Measurements from ENCODE around the gene TTN. TPM values are rescaled to one million over a fixed set of nuclear protein-coding genes. Genes with fewer than 3 reads are reported as not detected.
A peak's percentile ranks its signal among the peaks of the same experiment; 100 is the strongest.

TTN gene
- total and polyA plus RNA-seq, 2 donors from 2014 or later = 0.02 to 3.6 TPM

- no peaks in the 10 kb centered on the region for H3K27me3 ChIP-seq (ENCODE audit: control insufficient read depth, insufficient read depth, low read length)
- no peak for FAIRE-seq
- intact Hi-C loops (cut with DNase I) = no loop called here
Observed at GRCh38 chr2:178702361-178702760, 104.9 kb downstream of the TTN start.

GRCh38 chr2:178700922-178701342, 106.3 kb downstream of the TTN start:
- Histone ChIP-seq H3K27me3 (ENCODE audit: control insufficient read depth, insufficient read depth, low read length) (no peaks in the 10 kb centered on the region), H3K9ac (ENCODE audit: low read length in 3 of 3) (no peak overlapping the region), H3K4me1 (ENCODE audit: control insufficient read depth in 2 of 3, insufficient read depth in 2 of 3, low read depth in 1 of 3, low read length in 3 of 3) (no peaks in the 10 kb centered on the region), H3K36me3 (ENCODE audit: control insufficient read depth in 2 of 3, insufficient read depth in 3 of 3, low read length in 3 of 3) (no peaks in the 10 kb centered on the region), H3K4me3 (ENCODE audit: low read length in 3 of 3) (no peak overlapping the region), H3K9me3 (ENCODE audit: control insufficient read depth in 2 of 3, insufficient read depth in 1 of 3, low read length in 3 of 3) (no peaks in the 10 kb centered on the region), H3K27ac (ENCODE audit: low read depth in 2 of 2, low read length in 2 of 2) (no peak overlapping the region)
- peak; percentile 48 for TF ChIP-seq CTCF (IDR thresholded peaks at IDR 0.05; ENCODE audit: borderline replicate concordance, extremely low read depth, insufficient read depth)
- peak; percentile 60 for FAIRE-seq
- intact Hi-C loops (cut with DNase I) = no loop called here
- DNase-seq = no peak

More at GRCh38 chr2:178702361-178702760, 104.9 kb downstream of the TTN start:
- H3K36me3 ChIP-seq (ENCODE audit: control insufficient read depth in 2 of 3, insufficient read depth in 3 of 3, low read length in 3 of 3) = no peaks in the 10 kb centered on the region
- no peak overlapping the region for H3K27ac ChIP-seq (ENCODE audit: low read depth in 2 of 2, low read length in 2 of 2)
- no peak overlapping the region for H3K9ac ChIP-seq (ENCODE audit: low read length in 3 of 3)
- no peak for TF ChIP-seq CTCF (IDR thresholded peaks at IDR 0.05; ENCODE audit: borderline replicate concordance, extremely low read depth, insufficient read depth)
- no peak overlapping the region for H3K4me3 ChIP-seq (ENCODE audit: low read length in 3 of 3)
- DNase-seq = no peak
- no peaks in the 10 kb centered on the region for H3K4me1 ChIP-seq (ENCODE audit: control insufficient read depth in 2 of 3, insufficient read depth in 2 of 3, low read depth in 1 of 3, low read length in 3 of 3)
- no peaks in the 10 kb centered on the region for H3K9me3 ChIP-seq (ENCODE audit: control insufficient read depth in 2 of 3, insufficient read depth in 1 of 3, low read length in 3 of 3)

- H3K9me3 ChIP-seq (ENCODE audit: control insufficient read depth in 2 of 3, insufficient read depth in 1 of 3, low read length in 3 of 3) = no peaks in the 10 kb centered on the region
- TF ChIP-seq CTCF (IDR thresholded peaks at IDR 0.05; ENCODE audit: borderline replicate concordance, extremely low read depth, insufficient read depth) = no peak
- DNase-seq (no peak), FAIRE-seq (no peak)
- H3K9ac ChIP-seq (ENCODE audit: low read length in 3 of 3) = no peak overlapping the region
- no peaks in the 10 kb centered on the region for H3K36me3 ChIP-seq (ENCODE audit: control insufficient read depth in 2 of 3, insufficient read depth in 3 of 3, low read length in 3 of 3)
- H3K4me3 ChIP-seq (ENCODE audit: low read length in 3 of 3) = no peak overlapping the region
- no peaks in the 10 kb centered on the region for H3K4me1 ChIP-seq (ENCODE audit: control insufficient read depth in 2 of 3, insufficient read depth in 2 of 3, low read depth in 1 of 3, low read length in 3 of 3)
- H3K27me3 ChIP-seq (ENCODE audit: control insufficient read depth, insufficient read depth, low read length) = no peaks in the 10 kb centered on the region
- H3K27ac ChIP-seq (ENCODE audit: low read depth in 2 of 2, low read length in 2 of 2) = no peak overlapping the region
- intact Hi-C loops (cut with DNase I) = no loop called here
Observed at GRCh38 chr2:178700136-178700535, 107.1 kb downstream of the TTN start.

GRCh38 chr2:178692845-178693244, 114.4 kb downstream of the TTN start:
- Histone ChIP-seq H3K4me1 (ENCODE audit: control insufficient read depth in 2 of 3, insufficient read depth in 2 of 3, low read depth in 1 of 3, low read length in 3 of 3) (no peaks in the 10 kb centered on the region), H3K36me3 (ENCODE audit: control insufficient read depth in 2 of 3, insufficient read depth in 3 of 3, low read length in 3 of 3) (no peaks in the 10 kb centered on the region), H3K4me3 (ENCODE audit: low read length in 3 of 3) (no peak overlapping the region), H3K27me3 (ENCODE audit: control insufficient read depth, insufficient read depth, low read length) (no peaks in the 10 kb centered on the region), H3K9ac (ENCODE audit: low read length in 3 of 3) (no peak overlapping the region), H3K9me3 (ENCODE audit: control insufficient read depth in 2 of 3, insufficient read depth in 1 of 3, low read length in 3 of 3) (no peaks in the 10 kb centered on the region), H3K27ac (ENCODE audit: low read depth in 2 of 2, low read length in 2 of 2) (no peak overlapping the region)
- FAIRE-seq (no peak), DNase-seq (no peak)
- TF ChIP-seq CTCF (IDR thresholded peaks at IDR 0.05; ENCODE audit: borderline replicate concordance, extremely low read depth, insufficient read depth) = no peak
- intact Hi-C loops (cut with DNase I) = no loop called here
